Gastroesophageal sphincter (tissue), 3 donors: ENCODE data around the gene SLC16A6.

Experiments
- CTCF ChIP-seq, 4 experiments: fragments of 200-600 bp in 2 of 4; fragments of 450-650 bp in 2 of 4; sonication (generic) in 1 of 4; IDR thresholded peaks; one replicate each; pipeline ENCODE4 v1.5.1; 2017 to 2019; ENCODE audit warnings: antibody characterized with exemption in 4 of 4, mild to moderate bottlenecking in 2 of 4, moderate library complexity in 2 of 4
- EP300 ChIP-seq: sonication (generic); formaldehyde crosslinking; IDR thresholded peaks from one replicate; pipeline ENCODE4 v1.6.1; 2017; ENCODE audit warnings: antibody characterized with exemption, mild to moderate bottlenecking
- POLR2A ChIP-seq, 2 donors: fragments of 450-650 bp; IDR thresholded peaks; one replicate each; pipeline ENCODE4 v1.6.1; 2017; ENCODE audit warnings: antibody characterized with exemption in 2 of 2, mild to moderate bottlenecking in 2 of 2, moderate library complexity in 1 of 2
- POLR2AphosphoS5 ChIP-seq: sonication (generic); formaldehyde crosslinking; IDR thresholded peaks from one replicate; pipeline ENCODE4 v1.6.1; 2017; ENCODE audit warnings: antibody characterized with exemption

DNA sequence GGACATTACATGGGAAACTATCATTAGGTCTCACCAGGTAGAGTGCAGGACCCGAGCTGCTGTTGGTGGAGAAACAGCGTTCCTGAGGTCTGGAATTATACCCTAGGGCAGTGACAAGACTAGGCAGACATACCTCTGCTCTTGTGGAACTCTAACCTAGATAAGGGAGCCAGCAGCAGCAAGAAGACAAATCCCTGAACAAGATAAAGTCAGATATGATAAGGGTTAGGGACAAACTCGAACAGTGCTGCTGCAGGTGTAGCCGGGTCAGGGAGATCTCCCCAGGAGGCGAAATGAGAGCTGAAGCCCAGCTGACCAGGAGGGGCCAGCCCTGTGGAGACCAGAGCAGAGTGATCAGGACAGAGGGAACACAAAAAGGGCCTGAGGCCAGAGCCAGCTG lies 35.0 kb upstream of the SLC16A6 start:
- TF ChIP-seq CTCF (IDR thresholded peaks at IDR 0.05) (no peak), POLR2A (IDR thresholded peaks at IDR 0.05) (no peak), POLR2AphosphoS5 (no peak), EP300 (no peak)
